Thyroid gland (tissue), 4 donors: Measurements from ENCODE around the gene MIB1.

Experiments used
- CTCF ChIP-seq, 6 experiments: fragments of 200-600 bp in 3 of 6; fragments of 450-650 bp in 3 of 6; sonication (generic) in 3 of 6; IDR thresholded peaks; one replicate each; pipeline ENCODE4 v1.5.1; 2016 to 2019; ENCODE audit warnings: antibody characterized with exemption in 6 of 6, mild to moderate bottlenecking in 2 of 6, inconsistent platforms in 1 of 6, moderate library complexity in 1 of 6
- POLR2A ChIP-seq, 2 donors: fragments of 450-650 bp; IDR thresholded peaks; one replicate each; pipeline ENCODE4 v1.6.1; 2017; ENCODE audit warnings: antibody characterized with exemption in 2 of 2, mild to moderate bottlenecking in 2 of 2, moderate library complexity in 1 of 2

DNA sequence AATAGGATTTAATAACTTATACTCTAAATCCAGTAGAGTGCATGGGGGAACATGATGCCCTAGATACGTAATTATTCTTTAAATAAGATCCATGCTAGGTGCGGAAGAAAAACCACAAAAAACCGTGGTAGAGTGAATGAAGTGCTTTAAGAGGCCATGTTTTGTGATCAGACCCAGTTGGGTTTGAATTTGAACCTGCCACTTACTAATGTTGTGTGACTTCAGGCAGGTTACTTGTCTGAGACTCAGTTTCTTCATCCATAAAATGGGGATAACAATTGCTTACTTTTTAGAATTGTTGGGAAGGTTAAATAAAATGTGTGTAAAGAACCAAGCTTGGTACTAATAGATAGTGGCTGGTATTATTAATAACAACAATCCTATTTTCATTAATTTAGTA, 17.2 kb downstream of the MIB1 start:
- TF ChIP-seq CTCF (IDR thresholded peaks at IDR 0.05) (no peak), POLR2A (IDR thresholded peaks at IDR 0.05) (no peak)
